ENCODE results near the gene BCL11B. TPM values are rescaled to one million over a fixed set of nuclear protein-coding genes. Genes with fewer than 3 reads are reported as not detected.
"Not testable (repeated sequence)": the region's sequence is repeated elsewhere in the genome, so short reads cannot be mapped to it uniquely, and the experiment has no call there.

BCL11B gene
- total RNA-seq, 1 donor from 2014 or later = 0.18 TPM

DNA sequence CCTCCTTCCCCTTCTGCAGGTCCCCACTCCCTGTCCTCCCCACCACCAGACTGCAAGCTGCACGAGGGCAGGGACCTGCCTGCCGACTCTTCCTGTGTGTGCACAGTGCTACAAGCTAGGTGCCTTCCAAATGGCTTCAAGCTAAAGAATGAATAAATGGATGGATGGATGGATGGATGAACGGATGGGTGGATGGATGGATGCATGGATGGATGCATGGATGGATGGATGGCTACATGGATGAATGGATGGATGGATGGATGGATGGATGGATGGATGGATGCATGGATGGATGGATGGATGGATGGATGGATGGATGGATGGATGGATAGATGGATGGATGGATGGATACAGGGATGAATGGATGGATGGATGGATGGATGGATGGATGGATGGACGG lies 43.2 kb downstream of the BCL11B start:
- DNase-seq (ENCODE audit: extremely low read depth, low read depth, low spot score) = not testable (repeated sequence)

GRCh38 chr14:99226687-99227086 lies 45.3 kb downstream of the BCL11B start:
- no peak for DNase-seq (ENCODE audit: extremely low read depth, low read depth, low spot score)

DNA sequence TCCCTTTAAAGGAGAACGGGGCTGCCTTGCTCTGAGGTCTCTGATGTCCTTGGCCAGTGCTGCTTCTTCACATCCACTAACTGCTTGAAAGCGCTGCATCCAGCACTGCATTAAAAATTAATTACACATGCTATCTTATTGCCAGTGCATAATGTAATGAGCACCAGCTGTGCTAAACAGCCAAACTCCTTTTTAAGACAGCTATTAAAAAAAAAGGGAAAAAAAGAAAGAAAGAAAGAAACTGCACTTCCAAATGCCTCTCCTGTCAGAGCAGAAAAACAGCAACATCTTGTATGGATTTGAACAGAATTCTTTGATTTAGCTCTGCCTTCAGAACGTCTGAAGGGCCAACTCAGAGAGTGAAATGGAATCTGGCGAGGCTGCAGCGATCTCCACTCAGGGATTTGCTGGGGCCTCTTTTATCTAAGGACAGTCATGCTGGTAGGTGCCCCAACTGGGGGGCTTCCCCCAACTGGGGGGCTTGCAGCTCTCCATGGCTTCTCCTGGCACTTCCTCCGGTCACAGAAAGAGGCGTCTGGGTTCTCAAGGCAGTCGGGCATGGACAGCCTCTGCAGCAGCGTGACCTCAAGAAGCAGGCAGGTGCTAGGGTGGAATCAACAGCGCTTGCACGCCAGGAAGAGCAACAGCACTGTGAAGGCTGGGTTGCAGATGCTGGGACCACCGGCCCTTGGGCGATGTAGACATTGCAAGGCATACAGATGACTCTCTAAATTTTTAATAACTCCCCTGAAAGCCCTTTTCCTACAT lies 46.4 kb downstream of the BCL11B start:
- DNase-seq (ENCODE audit: extremely low read depth, low read depth, low spot score) = no peak

DNA sequence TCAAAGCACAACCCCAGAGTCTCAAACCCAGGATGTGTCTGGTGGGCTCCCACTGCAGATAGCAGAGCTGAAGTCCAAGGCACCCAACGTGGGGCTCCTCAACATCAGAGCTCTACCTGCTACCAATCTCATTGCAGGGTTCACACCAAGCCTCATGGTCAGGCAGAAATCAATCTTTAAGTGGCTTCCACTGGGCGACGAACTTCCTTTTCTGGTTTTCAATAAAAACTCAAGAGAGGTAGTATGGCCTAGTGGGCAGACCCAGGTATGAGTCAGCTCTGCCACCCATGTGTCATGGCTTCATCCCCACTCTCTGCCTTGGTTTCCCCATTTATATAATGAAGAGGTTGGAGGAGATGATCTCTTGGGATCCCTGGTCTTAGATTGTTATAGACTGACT lies 47.0 kb downstream of the BCL11B start:
- no peak for DNase-seq (ENCODE audit: extremely low read depth, low read depth, low spot score)

GRCh38 chr14:99224116-99224910 lies 47.7 kb downstream of the BCL11B start:
- DNase-seq (ENCODE audit: extremely low read depth, low read depth, low spot score) = no peak

DNA sequence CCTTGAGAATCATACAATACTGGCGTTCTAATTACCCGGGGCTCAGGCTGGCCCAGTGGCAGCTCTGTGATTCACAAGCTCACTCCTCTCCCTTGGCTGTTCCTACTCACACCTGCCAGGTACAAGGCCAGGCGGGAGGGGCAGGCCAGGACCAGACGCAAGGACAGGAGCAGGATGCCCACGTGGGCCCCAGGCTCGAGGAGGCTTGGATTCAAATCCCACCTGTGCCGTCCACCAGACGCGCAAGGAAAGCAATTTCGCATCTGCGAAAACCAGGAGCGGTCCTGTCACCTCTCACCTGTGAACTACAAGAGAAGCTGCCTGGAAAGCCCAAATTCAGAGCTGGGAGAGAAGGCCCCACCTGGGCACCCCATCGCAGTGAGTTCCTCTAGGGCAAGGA lies 50.6 kb downstream of the BCL11B start:
- no peak for DNase-seq (ENCODE audit: extremely low read depth, low read depth, low spot score)

- DNase-seq (ENCODE audit: extremely low read depth, low read depth, low spot score) = no peak
Measured at GRCh38 chr14:99217066-99217955, 54.7 kb downstream of the BCL11B start.

- no peak for DNase-seq (ENCODE audit: extremely low read depth, low read depth, low spot score)
Measured at GRCh38 chr14:99216191-99216590, 55.8 kb downstream of the BCL11B start.

DNA sequence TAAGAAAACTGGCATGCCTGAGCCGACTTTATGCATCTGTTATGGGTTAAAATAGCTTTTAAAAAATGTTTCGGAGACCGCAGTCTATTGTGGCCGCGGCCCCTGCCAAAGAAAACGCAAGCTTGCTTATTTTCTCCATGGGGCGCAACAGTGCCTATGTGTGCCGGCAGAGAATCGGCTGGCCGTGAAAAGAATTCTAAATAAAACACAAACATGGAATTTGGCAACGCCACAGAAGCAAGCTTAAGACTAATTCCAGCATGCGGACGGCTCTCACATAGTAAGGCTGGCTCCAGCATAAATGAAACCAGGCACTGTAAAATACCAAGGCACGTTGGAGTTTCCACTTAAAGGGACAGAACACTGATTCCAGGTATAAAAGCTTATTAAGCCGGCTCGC lies 56.7 kb downstream of the BCL11B start:
- DNase-seq (ENCODE audit: extremely low read depth, low read depth, low spot score) = no peak

DNA sequence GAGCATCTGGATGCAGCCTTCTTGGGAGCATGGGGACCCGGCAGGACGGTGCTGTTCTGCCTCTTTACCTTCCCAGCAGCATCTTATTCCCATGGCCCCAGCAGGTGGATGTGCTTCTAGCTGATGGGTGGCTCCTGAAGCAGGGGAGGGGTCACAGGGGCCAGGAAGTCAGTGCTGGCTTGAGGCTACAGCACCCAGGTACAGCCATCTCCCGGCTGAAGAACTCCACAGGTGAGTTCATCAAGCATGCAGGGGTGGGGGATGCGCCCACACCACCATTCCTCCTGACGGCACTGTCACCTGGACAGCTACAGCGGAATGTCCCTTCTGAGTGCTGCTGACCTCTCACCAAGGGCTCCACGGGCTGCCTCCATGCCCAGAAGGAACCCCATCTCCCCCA lies 57.3 kb downstream of the BCL11B start:
- no peak for DNase-seq (ENCODE audit: extremely low read depth, low read depth, low spot score)

DNA sequence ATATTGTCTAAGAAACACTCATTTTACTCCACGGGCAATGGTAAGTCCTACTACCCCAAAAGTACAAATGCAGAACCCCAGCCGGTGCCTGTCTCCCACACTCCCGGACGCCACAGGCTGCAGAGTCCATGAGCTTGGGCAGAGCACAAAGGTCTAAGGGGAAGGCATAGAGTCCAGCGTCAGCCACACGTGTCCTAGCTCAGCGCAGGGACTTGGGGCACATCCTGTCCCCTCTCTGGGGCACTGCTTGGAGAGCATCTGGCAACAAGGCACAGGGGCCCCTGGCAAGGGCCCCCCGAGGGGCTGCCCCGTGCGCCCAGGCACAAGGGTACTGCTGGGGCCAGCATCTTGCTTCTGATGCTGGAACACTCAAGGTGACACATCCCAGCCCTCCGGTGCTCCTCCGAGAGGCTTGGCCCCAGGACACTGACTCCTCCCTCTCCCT lies 58.4 kb downstream of the BCL11B start:
- no peak for DNase-seq (ENCODE audit: extremely low read depth, low read depth, low spot score)

- DNase-seq (ENCODE audit: extremely low read depth, low read depth, low spot score) = no peak
Measured at GRCh38 chr14:99213101-99213500, 58.9 kb downstream of the BCL11B start.

DNA sequence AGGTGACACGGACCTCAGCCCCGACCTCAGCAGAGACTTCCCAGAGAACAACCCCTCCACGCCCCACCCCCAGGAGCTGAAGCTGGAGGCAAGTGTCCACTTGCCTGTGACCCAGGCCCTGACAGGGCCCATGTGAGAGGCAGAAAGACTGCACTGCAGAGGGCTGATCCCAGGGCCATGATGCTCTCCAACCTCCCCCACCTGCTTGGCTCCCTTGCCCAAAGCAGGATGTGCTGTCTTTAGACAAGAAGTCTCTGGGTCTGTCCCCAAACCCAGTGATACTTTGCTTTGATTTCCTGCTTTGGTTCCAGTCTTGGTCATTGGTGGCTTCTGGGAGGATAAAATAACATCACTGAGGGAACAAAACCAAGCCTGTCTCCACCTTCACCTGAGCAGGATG lies 59.4 kb downstream of the BCL11B start:
- no peak for DNase-seq (ENCODE audit: extremely low read depth, low read depth, low spot score)

GRCh38 chr14:99212199-99212598 lies 59.8 kb downstream of the BCL11B start:
- DNase-seq (ENCODE audit: extremely low read depth, low read depth, low spot score) = no peak

DNA sequence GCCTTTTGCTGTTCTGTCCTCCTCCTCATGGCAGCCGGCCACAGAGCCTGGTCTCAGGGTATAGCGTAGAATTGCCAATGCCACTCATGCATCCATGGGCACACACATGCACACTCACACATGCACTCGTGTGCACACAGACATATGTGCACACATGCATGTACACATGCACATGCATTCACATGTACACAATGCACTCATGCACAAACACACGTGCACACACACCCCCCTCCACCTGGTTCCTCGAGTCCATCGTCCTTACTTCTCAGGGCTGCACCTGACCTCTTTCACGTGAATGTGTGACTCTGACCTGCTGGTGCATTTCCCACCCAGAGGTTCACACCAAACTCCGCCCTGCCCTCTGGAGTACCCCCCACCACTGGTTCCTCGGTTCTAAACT lies 60.6 kb downstream of the BCL11B start:
- no peak for DNase-seq (ENCODE audit: extremely low read depth, low read depth, low spot score)

DNA sequence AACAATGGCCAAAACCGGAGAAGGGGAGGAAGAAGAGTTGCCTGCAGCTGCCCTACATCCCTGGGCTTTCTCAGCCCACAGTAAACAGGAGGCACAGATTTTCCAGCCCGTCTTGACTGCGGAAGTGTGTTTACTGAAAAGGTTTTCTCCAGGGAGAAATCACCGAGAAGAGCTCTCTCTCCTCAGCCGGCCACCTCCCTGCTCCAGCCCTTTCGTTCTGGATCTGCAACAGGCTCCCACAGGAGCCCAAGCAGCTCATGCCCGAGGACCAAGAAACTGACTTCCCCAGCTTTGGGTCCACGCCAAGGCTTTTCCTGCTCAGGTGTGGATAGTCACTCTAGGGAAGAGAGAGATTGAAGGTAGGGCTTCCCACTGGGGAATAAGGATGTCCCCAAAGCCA lies 61.7 kb downstream of the BCL11B start:
- no peak for DNase-seq (ENCODE audit: extremely low read depth, low read depth, low spot score)

DNA sequence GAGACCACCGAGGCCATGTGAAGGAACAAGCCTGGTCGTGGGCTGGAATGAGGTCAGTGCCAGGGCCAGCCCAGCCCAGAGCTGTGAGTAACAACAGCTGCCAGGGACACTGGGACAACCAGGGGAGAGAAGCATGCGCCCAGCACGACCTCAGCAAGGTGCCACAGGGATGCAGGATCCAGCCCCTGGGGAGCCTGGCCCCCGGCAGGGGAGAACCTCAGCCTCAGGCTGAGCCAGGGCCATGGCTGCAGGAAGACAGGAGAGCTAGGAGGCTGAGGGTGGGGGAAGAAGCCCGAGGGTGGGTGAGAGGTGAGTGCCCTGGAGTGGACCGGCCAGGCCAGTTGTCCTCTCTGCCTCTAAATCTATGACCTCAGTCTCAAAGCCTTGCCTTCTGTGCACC lies 62.6 kb downstream of the BCL11B start:
- DNase-seq (ENCODE audit: extremely low read depth, low read depth, low spot score) = no peak

DNA sequence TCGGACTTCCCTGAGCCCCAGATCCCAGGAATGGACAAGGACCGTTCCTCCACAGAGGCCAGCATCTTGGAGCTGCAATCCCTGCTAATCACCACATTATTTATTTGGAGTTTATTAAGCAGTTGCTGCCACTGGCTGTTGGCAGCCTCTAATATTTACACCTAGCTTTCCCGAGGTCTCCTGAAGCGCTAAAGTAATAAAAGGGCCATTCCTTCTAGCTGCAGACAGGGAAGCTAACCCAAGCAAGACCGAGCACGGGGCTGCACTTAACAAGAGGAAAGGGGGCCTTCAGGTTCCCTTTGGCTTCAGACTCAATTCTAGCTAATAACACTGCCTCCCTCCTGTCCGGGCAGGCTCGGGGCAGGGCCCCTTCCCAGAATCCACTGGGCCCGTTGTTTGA lies 63.7 kb downstream of the BCL11B start:
- DNase-seq (ENCODE audit: extremely low read depth, low read depth, low spot score) = no peak

GRCh38 chr14:99207456-99207855 lies 64.5 kb downstream of the BCL11B start:
- no peak for DNase-seq (ENCODE audit: extremely low read depth, low read depth, low spot score)

DNA sequence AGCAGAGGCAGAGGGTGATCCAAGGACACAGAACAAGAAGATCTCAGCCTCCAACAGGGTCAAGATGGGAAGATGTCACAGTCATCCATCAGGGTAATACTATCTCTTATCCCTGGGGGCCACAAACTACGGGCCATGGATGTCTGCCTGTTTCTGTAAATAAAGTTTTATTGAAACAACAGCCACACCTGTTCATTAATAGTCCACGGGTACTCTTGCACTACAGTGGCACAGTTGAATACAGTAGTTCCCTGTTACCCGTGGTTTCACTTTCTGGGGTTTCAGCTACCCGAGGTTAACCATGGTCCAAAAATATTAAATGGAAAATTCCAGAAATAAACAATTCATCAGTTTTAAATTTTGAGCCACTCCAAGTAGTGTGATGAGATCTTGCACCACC lies 65.9 kb downstream of the BCL11B start:
- no peak for DNase-seq (ENCODE audit: extremely low read depth, low read depth, low spot score)

GRCh38 chr14:99205086-99205688 lies 66.8 kb downstream of the BCL11B start:
- no peak for DNase-seq (ENCODE audit: extremely low read depth, low read depth, low spot score)
